Glomerular endothelial cell (primary cell): Measurements from ENCODE around the gene AK8. TPM values are rescaled to one million over a fixed set of nuclear protein-coding genes. Genes with fewer than 3 reads are reported as not detected.

ENCODE experiments used
- DNase-seq: peaks from one replicate; pipeline ENCODE4 v3.0.0-alpha.2; 2011; ENCODE audit warnings: low read depth, low spot score; ENCODE audit errors: extremely low read depth
- total RNA-seq: library from RNA; depleted of rRNA; stranded (reverse); fragments of >200 nt; gene quantifications from 2 replicates; pipeline ENCODE4 v1.2.3, GENCODE V29; 2015

AK8 gene
- total RNA-seq, 1 donor from 2014 or later = 1.5 TPM

GRCh38 chr9:132888151-132888550 lies 10.1 kb upstream of the AK8 start:
- DNase-seq = no peak

DNA sequence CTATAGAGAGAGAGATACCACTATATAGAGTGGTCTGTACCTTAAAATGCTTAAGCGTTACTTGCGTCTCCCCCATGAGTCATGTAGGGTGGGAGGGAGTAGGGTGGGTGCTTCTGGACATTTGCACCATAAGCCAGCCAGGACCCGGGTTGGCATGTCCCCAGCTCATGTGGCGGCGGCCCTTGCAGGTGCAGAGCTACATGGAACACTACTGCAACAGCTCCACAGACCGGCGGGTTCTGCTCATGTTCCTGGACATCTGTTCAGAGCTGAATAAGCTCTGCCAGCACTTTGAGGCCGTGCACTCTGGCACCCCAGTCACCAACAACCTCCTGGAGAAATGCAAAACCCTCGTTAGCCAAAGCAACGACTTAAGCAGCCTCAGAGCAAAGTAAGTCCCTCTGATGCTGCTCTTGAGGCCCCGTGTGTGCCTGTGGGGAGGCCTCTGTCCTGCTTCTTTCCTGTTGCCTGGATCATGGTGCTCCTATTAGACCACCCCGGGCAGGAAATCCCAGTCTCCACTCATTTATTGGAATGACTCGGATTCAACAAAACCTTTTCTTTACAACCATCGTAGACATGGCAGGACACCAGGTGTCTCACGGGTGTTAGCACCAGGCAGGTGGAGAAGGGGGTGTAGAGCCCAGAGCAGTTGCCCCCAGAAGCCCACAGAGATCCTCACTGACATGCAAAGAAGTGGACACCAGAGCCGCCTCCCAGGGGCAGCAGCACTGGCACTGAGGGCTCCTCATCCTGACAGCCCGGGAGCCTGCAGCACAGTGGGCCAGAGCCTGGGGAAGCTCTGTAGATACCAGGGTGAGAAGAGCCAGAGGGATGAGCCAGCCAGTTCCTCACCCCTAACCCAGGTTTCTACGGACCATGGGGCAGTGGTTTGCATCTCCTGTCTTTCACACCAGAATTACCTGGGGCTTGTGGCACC lies 9.4 kb upstream of the AK8 start:
- no peak for DNase-seq

GRCh38 chr9:132886334-132886725 lies 8.2 kb upstream of the AK8 start:
- no peak for DNase-seq

- DNase-seq = no peak
Measured at GRCh38 chr9:132885720-132886333, 7.7 kb upstream of the AK8 start.

DNA sequence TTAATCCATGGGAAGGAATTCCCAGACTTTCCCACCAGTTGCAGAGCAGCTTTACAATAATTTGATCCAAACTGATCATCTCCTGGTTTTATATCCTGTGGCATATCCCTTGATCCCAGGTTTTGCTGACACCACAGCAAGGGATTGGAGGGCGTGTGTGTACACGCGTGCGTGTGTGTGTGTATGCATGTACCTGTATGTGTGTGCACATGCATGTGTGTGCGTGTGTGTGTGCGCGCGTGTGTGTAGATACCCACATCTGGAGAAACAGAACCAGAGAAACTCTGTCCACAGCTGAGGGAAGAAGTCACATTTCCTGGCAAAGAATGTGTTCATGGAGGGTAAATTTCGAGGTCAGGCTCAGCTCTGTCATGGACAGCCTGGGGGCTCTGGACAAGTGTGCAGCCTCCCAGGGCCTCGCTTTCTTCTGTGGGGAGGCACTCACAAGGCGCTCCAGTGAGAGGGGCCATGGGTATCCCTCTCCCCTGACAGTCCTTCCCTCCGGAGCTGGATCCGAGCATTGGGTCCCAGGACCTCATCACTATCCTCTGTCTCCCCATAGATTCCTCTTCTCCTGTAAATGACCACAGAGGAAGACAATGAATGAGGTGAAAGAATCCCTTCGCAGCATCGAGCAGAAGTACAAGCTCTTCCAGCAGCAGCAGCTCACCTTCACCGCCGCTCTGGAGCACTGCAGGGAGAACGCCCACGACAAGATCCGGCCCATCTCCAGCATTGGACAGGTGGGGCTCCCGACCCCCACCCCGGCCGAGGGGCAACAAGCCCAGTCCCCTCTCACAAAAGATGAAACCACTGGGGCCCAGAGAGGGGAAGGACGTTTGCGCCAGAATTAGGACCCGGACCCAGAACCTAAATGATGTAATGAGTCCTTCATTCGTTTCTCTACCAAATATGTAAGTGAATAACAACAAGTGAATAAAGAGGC lies 5.5 kb upstream of the AK8 start:
- no peak for DNase-seq

DNA sequence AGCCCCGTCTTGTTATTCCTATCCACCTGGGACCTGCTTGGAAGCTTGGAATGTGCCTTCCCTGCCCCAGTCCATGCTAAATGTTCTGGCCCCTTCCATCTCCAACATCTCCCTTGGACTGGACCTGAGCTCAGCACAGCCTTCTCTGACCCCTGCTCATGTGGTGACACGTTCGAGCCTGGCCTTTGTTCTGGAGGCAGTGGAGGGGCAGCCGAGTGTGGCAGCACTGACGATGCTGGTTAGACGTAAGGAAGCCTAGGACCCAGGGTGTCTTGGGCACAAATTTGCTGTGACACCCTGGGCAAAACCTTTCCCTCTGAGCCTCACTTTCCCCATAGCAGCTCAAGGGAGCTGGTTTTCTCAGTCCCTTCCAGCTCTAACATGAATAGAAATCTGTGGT lies 4.5 kb upstream of the AK8 start:
- DNase-seq = no peak

GRCh38 chr9:132881826-132882225 lies 3.7 kb upstream of the AK8 start:
- no peak for DNase-seq

- no peak for DNase-seq
Measured at GRCh38 chr9:132880324-132880661, 2.2 kb upstream of the AK8 start.

- DNase-seq = no peak
Measured at GRCh38 chr9:132879457-132880323, 1.6 kb upstream of the AK8 start.

GRCh38 chr9:132878695-132879456 lies 792 bp upstream of the AK8 start, which contains the start of gene SPACA9:
TSS of gene SPACA9 (plus strand) at chr9:132878898. CDS start at chr9:132883948, 5,050 bp downstream.
- no peak for DNase-seq

DNA sequence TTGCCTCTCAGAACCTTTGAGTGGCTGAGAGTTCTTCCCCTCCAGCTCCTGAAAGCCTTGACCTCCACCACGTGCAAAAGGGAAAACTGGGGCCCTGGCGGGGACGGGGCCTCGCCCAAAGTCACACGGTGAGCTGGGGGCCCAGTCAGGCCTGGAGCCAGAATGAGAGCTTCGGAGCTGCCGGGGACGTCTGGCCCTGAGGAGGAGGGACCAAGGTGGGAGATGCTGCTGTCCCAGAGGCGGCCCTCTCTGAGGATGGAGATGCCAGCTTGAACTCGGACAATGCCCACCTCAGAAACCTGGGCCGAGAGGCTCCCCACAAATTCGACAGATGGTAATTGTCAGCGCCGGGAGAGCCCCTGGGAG lies 643 bp downstream of the AK8 start:
- DNase-seq = no peak

DNA sequence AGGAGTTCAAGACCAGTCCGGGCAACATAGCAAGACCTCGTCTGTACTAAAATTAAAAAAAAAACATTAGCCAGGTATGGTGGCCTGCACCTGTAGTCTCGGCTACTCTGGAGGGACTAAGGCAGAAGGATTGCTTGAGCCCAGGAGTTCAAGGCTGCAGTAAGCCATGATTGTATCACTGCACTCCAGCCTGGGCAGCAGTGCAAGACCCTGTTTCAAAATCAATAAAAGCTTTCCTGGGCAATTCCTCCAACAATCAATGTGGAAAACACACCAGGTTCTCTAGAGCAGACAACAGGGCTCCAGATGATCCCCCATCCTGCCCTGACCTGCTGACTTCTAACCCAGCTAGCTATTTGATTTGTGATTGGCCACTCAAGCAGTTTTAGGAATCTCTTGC lies 1.2 kb downstream of the AK8 start:
- no peak for DNase-seq

DNA sequence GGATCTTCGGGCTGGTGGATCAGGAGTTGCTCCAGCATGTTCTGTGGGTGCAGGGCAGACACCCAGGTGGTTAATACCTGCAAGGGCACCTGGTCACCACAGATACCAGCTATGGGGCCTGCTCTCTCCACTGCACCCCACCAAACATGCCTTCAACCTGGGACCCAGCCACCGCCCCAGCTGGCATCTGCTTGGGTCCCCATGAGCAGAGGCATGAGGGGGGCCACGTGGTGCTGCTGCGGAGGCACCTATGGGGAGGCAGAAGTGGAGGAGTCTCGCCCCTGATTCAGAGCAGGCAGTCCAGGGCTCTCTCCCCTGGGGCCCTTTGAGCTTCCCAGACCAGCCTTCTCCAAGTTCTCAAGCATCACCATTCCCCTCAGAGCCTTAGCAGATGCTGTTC lies 2.9 kb downstream of the AK8 start:
- DNase-seq = no peak

DNA sequence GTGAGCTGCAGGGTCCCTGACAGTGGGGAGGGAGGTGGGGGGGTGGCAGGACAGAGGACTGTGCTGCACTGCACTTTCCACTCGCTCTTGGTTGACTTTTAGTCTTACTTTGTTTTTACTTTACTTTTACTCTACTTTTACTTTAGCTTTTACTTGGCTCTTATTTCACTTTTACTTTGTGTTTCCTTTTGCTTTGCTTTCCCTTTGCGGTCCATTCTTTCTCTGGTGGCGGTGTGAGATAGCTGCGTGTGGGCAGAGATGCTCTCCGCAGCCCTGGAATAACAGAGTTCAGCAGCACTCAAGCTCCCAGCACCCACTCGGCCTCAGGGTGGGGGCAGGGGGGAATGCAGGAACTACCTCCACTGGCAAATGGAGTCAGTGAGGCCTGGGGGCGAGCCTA lies 4.7 kb downstream of the AK8 start:
- DNase-seq = no peak

DNA sequence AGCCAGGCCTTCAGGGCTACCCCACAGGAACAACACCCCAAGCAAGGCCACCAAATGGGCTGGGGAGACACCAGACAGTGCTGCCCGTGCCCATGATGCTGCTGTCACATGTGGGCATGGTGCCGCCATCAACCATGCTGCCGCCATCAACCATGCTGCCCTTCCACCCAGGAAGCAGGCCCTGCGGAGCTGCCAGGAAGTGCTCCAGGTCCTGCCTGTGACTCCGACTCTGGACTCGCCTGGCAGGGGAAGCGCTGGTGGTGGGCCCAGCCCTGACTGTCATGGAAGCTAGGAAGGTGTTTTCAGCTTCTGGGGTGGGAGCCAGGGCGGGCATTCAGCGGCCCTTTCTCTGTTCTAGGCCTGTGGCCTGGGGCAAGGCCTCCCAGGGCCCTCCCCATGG lies 8.8 kb downstream of the AK8 start:
- DNase-seq = no peak

DNA sequence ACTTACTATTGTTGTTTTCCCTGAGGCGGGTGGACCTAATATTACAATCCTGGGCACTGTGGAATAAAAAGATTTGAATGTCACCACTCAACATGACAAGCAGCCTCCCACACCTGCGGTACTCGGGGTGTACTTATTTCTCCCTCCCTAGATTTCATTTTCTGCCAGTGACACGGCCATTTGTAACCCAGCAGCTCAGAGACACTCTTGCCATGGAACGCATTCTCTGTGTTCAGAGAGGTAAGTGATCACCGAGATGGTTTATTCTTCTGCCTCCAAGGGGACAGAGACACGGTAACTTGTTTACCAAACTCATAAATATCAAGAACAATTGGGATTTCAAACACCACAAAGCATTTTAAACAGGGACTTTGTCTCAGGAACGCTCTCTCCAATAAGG lies 11.2 kb downstream of the AK8 start:
- no peak for DNase-seq

DNA sequence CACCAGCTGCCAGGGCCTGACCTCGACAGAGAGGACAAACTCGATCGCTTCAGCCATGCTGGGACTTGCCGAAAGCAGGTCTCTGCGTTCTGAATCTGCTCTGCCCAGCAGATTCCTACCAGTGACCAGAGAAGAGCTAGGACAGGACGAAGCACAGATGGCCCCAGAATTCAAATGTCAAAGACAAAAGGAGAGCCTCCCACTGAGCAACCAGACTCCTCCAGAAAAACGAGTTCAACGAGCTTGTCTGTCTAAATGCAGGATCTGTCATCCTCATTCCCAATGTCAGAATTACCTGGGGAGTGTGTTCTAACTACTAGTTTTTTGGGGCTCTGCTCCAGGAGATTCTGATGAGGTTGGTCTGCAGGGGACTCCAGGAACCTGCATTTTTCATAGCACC lies 13.4 kb downstream of the AK8 start:
- DNase-seq = no peak

DNA sequence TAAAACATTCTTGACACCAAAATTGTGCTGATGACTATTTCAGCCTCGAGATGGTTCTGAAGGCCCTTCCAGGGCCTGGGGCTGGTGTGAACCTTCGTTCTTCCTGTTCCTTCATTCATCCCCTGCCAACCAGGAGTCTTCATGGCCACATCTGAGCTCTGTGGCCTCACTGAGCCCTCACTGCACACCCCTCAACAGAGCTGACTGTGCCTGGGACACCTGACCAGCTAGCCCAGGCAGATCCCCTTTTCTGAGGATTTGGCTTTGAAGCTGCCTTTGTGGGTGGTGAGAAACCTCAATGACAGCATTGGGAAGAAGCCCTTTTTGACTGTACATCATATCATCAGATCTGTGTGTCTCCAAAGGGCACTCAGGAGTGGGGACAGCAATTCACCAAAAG lies 13.8 kb downstream of the AK8 start:
- DNase-seq = no peak

DNA sequence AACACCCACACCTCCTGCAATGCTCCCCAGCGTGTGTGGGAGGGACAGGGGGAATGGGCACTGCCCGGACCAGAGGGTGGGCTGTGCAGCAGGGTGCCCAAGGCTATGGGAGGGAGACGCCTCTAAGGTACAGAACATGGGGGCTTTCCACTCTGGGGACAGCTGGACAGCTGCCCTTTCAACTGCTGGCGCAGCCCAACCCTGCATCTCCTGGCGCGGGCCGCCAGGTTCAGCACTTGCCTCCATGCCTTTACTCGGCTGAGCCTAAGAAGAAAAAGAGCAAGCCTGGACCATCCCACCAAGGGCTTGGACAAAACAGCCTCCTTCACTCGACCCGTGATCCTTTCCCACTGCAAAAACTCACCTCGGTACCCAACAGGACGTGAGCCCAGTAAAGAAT lies 15.0 kb downstream of the AK8 start:
- no peak for DNase-seq

DNA sequence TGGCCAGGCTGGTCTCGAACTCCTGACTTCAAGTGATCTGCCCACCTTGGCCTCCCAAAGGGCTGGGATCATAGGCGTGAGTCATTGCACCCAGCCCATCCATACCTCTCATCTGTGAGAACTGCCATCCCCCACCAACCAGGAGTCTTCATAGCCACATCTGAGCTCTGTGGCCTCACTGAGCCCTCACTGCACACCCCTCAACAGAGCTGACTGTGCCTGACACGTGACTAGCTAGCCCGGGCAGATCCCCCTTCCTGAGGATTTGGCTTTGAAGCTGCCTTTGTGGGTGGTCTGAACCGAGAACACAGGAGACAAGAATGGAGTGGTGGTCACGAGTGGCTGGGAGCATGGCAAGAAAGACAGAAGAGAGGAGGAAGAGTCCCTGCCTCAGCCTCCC lies 15.6 kb downstream of the AK8 start:
- DNase-seq = no peak
